HepG2 (cell line): ENCODE measurements around the gene PIGZ. TPM values are rescaled to one million over a fixed set of nuclear protein-coding genes. Genes with fewer than 3 reads are reported as not detected.

Experiments
- ZNF292 ChIP-seq: sonication (generic); formaldehyde crosslinking; IDR thresholded peaks from 2 replicates; pipeline ENCODE4 v1.8.1; 2022; ENCODE audit warnings: mild to moderate bottlenecking, low read depth, missing genetic modification reagents, borderline replicate concordance
- ZNF30 ChIP-seq: sonication (generic); formaldehyde crosslinking; IDR thresholded peaks from 2 replicates; pipeline ENCODE4 v1.5.0; 2020; ENCODE audit warnings: mild to moderate bottlenecking, missing genetic modification reagents
- polyA plus RNA-seq, 8 experiments: library from polyadenylated mRNA; depleted of rRNA in 3 of 8; stranded (reverse) in 7 of 8; unstranded in 1 of 8; fragments of >200 nt; fragmentation: Illumina TruSeq in 4 of 8; extraction: Trizol in 4 of 8; gene quantifications; 2 replicates each; pipeline versions ENCODE4 v1.2.1 to v1.2.3, GENCODE V29; 2011 to 2016; ENCODE audit warnings: low read depth in 4 of 8, missing spikeins in 1 of 8, mixed read lengths in 1 of 8; ENCODE audit not compliant: insufficient read depth in 1 of 8
- total RNA-seq, 5 experiments: library from RNA; depleted of rRNA; stranded (reverse); fragments of >200 nt; fragmentation: Illumina TruSeq; extraction: Trizol; gene quantifications; 2 replicates each; pipeline ENCODE4 v1.2.3, GENCODE V29; 2016; ENCODE audit warnings: low read depth in 1 of 5
- TF ChIP-seq, protein P1 (sequence below): sonication (generic); formaldehyde crosslinking; conservative IDR thresholded peaks from 2 replicates; pipeline ENCODE4 v1.8.0; 2022; ENCODE audit warnings: mild to moderate bottlenecking, moderate library complexity, missing genetic modification reagents
- TF ChIP-seq, protein P2 (sequence below): sonication (generic); formaldehyde crosslinking; IDR thresholded peaks from 2 replicates; pipeline ENCODE4 v1.4.0; 2020; ENCODE audit warnings: missing genetic modification reagents
- TF ChIP-seq, protein P3 (sequence below): sonication (generic); formaldehyde crosslinking; IDR thresholded peaks from 2 replicates; pipeline ENCODE4 v1.9.0; 2021; ENCODE audit warnings: missing genetic modification reagents, borderline replicate concordance
- TF ChIP-seq, protein P4 (sequence below): sonication (generic); formaldehyde crosslinking; IDR thresholded peaks from 2 replicates; pipeline ENCODE4 v1.5.1; 2020; ENCODE audit warnings: mild to moderate bottlenecking, missing genetic modification reagents, moderate library complexity

PIGZ gene
- total and polyA plus RNA-seq, 2 of the 13 experiments (the other 11 are each of a cell fraction or from before 2014, with no cell fraction given) = 4.7 to 60.5 TPM

DNA sequence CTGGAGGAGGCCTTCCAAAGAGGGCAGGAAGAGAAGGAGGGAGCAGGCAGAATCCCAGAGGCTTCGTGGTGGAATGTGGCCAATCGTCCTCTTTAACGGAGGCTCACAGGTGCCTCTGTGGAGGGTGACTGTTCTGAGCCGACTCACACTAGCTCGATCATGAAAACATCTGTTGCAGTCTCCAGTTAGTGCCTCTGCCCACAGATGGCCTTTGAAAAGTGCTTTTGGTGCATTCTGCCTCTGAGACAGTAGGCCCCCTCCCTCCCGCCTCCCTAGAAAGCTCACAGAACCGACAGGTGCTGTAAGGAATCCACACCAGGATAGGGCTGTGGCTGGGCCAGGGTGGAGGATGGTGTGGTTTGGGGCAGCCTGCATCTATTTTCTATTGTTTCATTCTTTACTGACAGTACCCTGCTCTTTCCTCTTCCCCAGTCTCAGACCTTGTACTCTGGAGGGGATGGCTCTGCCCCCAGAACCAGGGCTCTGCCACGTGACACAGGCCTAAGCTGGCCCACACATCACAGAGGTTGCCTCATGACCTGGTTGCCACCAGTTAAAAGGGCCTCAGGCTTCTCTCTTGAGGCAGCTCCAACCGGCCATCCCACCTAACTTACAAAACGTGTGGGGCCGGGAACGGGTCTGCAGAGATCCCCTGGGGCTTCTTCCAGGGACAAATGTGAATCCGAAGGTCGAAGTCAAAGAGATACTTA, 27.2 kb upstream of the PIGZ start (continued):
- TF ChIP-seq ZNF292 (CRISPR knock-in tag) (no peak), ZNF30 (CRISPR knock-in tag) (no peak)
- TF ChIP-seq, protein P1, sequence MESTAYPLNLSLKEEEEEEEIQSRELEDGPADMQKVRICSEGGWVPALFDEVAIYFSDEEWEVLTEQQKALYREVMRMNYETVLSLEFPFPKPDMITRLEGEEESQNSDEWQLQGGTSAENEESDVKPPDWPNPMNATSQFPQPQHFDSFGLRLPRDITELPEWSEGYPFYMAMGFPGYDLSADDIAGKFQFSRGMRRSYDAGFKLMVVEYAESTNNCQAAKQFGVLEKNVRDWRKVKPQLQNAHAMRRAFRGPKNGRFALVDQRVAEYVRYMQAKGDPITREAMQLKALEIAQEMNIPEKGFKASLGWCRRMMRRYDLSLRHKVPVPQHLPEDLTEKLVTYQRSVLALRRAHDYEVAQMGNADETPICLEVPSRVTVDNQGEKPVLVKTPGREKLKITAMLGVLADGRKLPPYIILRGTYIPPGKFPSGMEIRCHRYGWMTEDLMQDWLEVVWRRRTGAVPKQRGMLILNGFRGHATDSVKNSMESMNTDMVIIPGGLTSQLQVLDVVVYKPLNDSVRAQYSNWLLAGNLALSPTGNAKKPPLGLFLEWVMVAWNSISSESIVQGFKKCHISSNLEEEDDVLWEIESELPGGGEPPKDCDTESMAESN = no peak
- TF ChIP-seq, protein P2, sequence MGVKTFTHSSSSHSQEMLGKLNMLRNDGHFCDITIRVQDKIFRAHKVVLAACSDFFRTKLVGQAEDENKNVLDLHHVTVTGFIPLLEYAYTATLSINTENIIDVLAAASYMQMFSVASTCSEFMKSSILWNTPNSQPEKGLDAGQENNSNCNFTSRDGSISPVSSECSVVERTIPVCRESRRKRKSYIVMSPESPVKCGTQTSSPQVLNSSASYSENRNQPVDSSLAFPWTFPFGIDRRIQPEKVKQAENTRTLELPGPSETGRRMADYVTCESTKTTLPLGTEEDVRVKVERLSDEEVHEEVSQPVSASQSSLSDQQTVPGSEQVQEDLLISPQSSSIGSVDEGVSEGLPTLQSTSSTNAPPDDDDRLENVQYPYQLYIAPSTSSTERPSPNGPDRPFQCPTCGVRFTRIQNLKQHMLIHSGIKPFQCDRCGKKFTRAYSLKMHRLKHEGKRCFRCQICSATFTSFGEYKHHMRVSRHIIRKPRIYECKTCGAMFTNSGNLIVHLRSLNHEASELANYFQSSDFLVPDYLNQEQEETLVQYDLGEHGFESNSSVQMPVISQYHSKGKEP (CRISPR knock-in tag) = no peak
- TF ChIP-seq, protein P3, sequence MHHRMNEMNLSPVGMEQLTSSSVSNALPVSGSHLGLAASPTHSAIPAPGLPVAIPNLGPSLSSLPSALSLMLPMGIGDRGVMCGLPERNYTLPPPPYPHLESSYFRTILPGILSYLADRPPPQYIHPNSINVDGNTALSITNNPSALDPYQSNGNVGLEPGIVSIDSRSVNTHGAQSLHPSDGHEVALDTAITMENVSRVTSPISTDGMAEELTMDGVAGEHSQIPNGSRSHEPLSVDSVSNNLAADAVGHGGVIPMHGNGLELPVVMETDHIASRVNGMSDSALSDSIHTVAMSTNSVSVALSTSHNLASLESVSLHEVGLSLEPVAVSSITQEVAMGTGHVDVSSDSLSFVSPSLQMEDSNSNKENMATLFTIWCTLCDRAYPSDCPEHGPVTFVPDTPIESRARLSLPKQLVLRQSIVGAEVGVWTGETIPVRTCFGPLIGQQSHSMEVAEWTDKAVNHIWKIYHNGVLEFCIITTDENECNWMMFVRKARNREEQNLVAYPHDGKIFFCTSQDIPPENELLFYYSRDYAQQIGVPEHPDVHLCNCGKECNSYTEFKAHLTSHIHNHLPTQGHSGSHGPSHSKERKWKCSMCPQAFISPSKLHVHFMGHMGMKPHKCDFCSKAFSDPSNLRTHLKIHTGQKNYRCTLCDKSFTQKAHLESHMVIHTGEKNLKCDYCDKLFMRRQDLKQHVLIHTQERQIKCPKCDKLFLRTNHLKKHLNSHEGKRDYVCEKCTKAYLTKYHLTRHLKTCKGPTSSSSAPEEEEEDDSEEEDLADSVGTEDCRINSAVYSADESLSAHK = no peak
- TF ChIP-seq, protein P4, sequence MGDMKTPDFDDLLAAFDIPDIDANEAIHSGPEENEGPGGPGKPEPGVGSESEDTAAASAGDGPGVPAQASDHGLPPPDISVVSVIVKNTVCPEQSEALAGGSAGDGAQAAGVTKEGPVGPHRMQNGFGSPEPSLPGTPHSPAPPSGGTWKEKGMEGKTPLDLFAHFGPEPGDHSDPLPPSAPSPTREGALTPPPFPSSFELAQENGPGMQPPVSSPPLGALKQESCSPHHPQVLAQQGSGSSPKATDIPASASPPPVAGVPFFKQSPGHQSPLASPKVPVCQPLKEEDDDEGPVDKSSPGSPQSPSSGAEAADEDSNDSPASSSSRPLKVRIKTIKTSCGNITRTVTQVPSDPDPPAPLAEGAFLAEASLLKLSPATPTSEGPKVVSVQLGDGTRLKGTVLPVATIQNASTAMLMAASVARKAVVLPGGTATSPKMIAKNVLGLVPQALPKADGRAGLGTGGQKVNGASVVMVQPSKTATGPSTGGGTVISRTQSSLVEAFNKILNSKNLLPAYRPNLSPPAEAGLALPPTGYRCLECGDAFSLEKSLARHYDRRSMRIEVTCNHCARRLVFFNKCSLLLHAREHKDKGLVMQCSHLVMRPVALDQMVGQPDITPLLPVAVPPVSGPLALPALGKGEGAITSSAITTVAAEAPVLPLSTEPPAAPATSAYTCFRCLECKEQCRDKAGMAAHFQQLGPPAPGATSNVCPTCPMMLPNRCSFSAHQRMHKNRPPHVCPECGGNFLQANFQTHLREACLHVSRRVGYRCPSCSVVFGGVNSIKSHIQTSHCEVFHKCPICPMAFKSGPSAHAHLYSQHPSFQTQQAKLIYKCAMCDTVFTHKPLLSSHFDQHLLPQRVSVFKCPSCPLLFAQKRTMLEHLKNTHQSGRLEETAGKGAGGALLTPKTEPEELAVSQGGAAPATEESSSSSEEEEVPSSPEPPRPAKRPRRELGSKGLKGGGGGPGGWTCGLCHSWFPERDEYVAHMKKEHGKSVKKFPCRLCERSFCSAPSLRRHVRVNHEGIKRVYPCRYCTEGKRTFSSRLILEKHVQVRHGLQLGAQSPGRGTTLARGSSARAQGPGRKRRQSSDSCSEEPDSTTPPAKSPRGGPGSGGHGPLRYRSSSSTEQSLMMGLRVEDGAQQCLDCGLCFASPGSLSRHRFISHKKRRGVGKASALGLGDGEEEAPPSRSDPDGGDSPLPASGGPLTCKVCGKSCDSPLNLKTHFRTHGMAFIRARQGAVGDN = peak; percentile 50
